Mucosa of rectum (tissue), 2 donors: ENCODE results near the gene ESPNL.

ENCODE experiments used
- H3K27ac ChIP-seq, 2 donors: one replicate each; pipeline ENCODE4 v1.7.0; 2013; ENCODE audit warnings: inconsistent platforms in 2 of 2, low read depth in 2 of 2, low read length in 2 of 2
- H3K27me3 ChIP-seq, 2 donors: one replicate each; pipeline ENCODE4 v1.7.0; 2013; ENCODE audit warnings: low read length in 2 of 2; ENCODE audit not compliant: control insufficient read depth in 2 of 2, insufficient read depth in 2 of 2
- H3K36me3 ChIP-seq, 2 donors: one replicate each; pipeline ENCODE4 v1.7.0; 2013; ENCODE audit warnings: low read length in 2 of 2; ENCODE audit not compliant: control insufficient read depth in 2 of 2, insufficient read depth in 2 of 2
- H3K4me1 ChIP-seq, 2 donors: one replicate each; pipeline ENCODE4 v1.7.0; 2013; ENCODE audit warnings: low read length in 2 of 2, mild to moderate bottlenecking in 1 of 2; ENCODE audit not compliant: control insufficient read depth in 2 of 2, insufficient read depth in 2 of 2
- H3K4me3 ChIP-seq, 2 donors: one replicate each; pipeline ENCODE4 v1.7.0; 2013; ENCODE audit warnings: low read length in 2 of 2
- H3K9ac ChIP-seq, 2 donors: one replicate each; pipeline ENCODE4 v1.7.0; 2013; ENCODE audit warnings: low read length in 2 of 2, low read depth in 1 of 2, mild to moderate bottlenecking in 1 of 2
- H3K9me3 ChIP-seq, 2 donors: one replicate each; pipeline ENCODE4 v1.7.0; 2013; ENCODE audit warnings: low read length in 2 of 2; ENCODE audit not compliant: control insufficient read depth in 2 of 2
- donor health status: healthy.
- donor health status: Normal muscosa, but diverticular disease.

Gene ESPNL

GRCh38 chr2:238104691-238105371 is 4.7 kb downstream of the ESPNL start:
- H3K9ac ChIP-seq, result no peak overlapping the region
- no peak overlapping the region for H3K4me3 ChIP-seq
- H3K27me3 ChIP-seq, result no peaks in the 10 kb centered on the region
- peaks cover 10 to 12% of the 10 kb centered on the region in 2 donors for H3K4me1 ChIP-seq
- H3K36me3 ChIP-seq, result no peaks in the 10 kb centered on the region
- H3K27ac ChIP-seq, result no peak overlapping the region
- no peaks in the 10 kb centered on the region for H3K9me3 ChIP-seq

GRCh38 chr2:238105506-238106338 is 5.6 kb downstream of the ESPNL start:
- H3K4me1 ChIP-seq, result peaks cover 10 to 12% of the 10 kb centered on the region in 2 donors
- no peaks in the 10 kb centered on the region for H3K27me3 ChIP-seq
- H3K9ac ChIP-seq, result no peak overlapping the region
- H3K4me3 ChIP-seq, result no peak overlapping the region
- no peaks in the 10 kb centered on the region for H3K36me3 ChIP-seq
- no peak overlapping the region for H3K27ac ChIP-seq
- H3K9me3 ChIP-seq, result no peaks in the 10 kb centered on the region

GRCh38 chr2:238106339-238106697 is 6.2 kb downstream of the ESPNL start:
- Histone ChIP-seq H3K27me3 (no peaks in the 10 kb centered on the region), H3K4me3 (no peak overlapping the region)

GRCh38 chr2:238106698-238107524 is 6.8 kb downstream of the ESPNL start:
- Histone ChIP-seq H3K4me3 (peak overlapping the region; percentile 55 to 64), H3K9ac (peak overlapping the region in 1 of 2 donors; percentile 58), H3K4me1 (peaks cover 10 to 12% of the 10 kb centered on the region in 2 donors), H3K9me3 (no peaks in the 10 kb centered on the region), H3K27ac (no peak overlapping the region), H3K36me3 (no peaks in the 10 kb centered on the region), H3K27me3 (no peaks in the 10 kb centered on the region)

More at GRCh38 chr2:238106339-238106697, 6.2 kb downstream of the ESPNL start:
- Histone ChIP-seq H3K9ac (no peak overlapping the region), H3K27ac (no peak overlapping the region), H3K9me3 (no peaks in the 10 kb centered on the region), H3K4me1 (peaks cover 10 to 12% of the 10 kb centered on the region in 2 donors), H3K36me3 (no peaks in the 10 kb centered on the region)

GRCh38 chr2:238107525-238108422 is 7.6 kb downstream of the ESPNL start:
- H3K9ac ChIP-seq, result peak overlapping the region; percentile 6 to 58
- peak overlapping the region; percentile 55 to 64 for H3K4me3 ChIP-seq

GRCh38 chr2:238108423-238109183 is 8.5 kb downstream of the ESPNL start:
- Histone ChIP-seq H3K27ac (no peak overlapping the region), H3K36me3 (no peaks in the 10 kb centered on the region), H3K4me1 (peaks cover 10 to 12% of the 10 kb centered on the region in 2 donors), H3K4me3 (no peak overlapping the region), H3K27me3 (no peaks in the 10 kb centered on the region), H3K9ac (no peak overlapping the region), H3K9me3 (no peaks in the 10 kb centered on the region)

More at GRCh38 chr2:238107525-238108422, 7.6 kb downstream of the ESPNL start:
- Histone ChIP-seq H3K27me3 (no peaks in the 10 kb centered on the region), H3K27ac (no peak overlapping the region), H3K36me3 (no peaks in the 10 kb centered on the region), H3K9me3 (no peaks in the 10 kb centered on the region), H3K4me1 (peaks cover 10 to 12% of the 10 kb centered on the region in 2 donors)

GRCh38 chr2:238113611-238114010 is 13.5 kb downstream of the ESPNL start:
- Histone ChIP-seq H3K4me1 (no peaks in the 10 kb centered on the region), H3K27me3 (peaks cover 0 to 9% of the 10 kb centered on the region in 2 donors), H3K9me3 (no peaks in the 10 kb centered on the region), H3K4me3 (no peak overlapping the region), H3K27ac (no peak overlapping the region), H3K9ac (no peak overlapping the region), H3K36me3 (no peaks in the 10 kb centered on the region)

- H3K27me3 ChIP-seq, result peaks cover 0 to 9% of the 10 kb centered on the region in 2 donors
- H3K27ac ChIP-seq, result no peak overlapping the region
Measured at GRCh38 chr2:238114331-238114841, 14.2 kb downstream of the ESPNL start.

More at GRCh38 chr2:238114331-238114841, 14.2 kb downstream of the ESPNL start:
- H3K9ac ChIP-seq, result no peak overlapping the region
- H3K4me3 ChIP-seq, result no peak overlapping the region
- no peaks in the 10 kb centered on the region for H3K36me3 ChIP-seq
- H3K4me1 ChIP-seq, result no peaks in the 10 kb centered on the region
- no peaks in the 10 kb centered on the region for H3K9me3 ChIP-seq
